HCT116 (cell line): ENCODE measurements around the gene AFAP1. TPM values are rescaled to one million over a fixed set of nuclear protein-coding genes. Genes with fewer than 3 reads are reported as not detected.

ENCODE experiments used
- ATAC-seq: fragments of 200-7000 bp; cut with Tn5 transposase; 2 replicates; pipeline ENCODE4 v1.9.1; 2020; ENCODE audit warnings: mild to moderate bottlenecking, moderate library complexity
- BruUV-seq: library from RNA; stranded (reverse); fragments of 400-500 nt; replicated peaks from 2 replicates; lab custom pipeline; 2021; lab: Mats Ljungman, UMichigan
- CTCF ChIA-PET: fragments of 300-600 bp; sonication (Branson Sonifier 250); formaldehyde crosslinking; loops from one replicate; lab custom pipeline; 2021; ENCODE audit warnings: antibody characterized with exemption; lab: Charles Lee
- POLR2A ChIA-PET: fragments of 300-600, 350-600 bp; sonication (Branson Sonifier 250); formaldehyde crosslinking; loops from one replicate; lab custom pipeline; 2021; ENCODE audit warnings: antibody characterized with exemption; lab: Charles Lee
- RAD21 ChIA-PET, 2 experiments: fragments of 300-600 bp; sonication (Branson Sonifier 250); formaldehyde crosslinking; loops; one replicate each; lab custom pipeline; 2023; ENCODE audit warnings: low total read pairs in 2 of 2; ENCODE audit not compliant: uncharacterized antibody in 2 of 2, unreplicated experiment in 2 of 2, low non-redundant PET in 1 of 2; lab: Charles Lee
- DNase-seq: peaks from one replicate; pipeline ENCODE4 v3.0.0-alpha.2; 2010; ENCODE audit warnings: low read depth, low spot score
- H2AFZ ChIP-seq: fragments of 200-600 bp; shearing (Covaris generic), sonication (generic); 2 replicates; pipeline ENCODE4 v1.6.1; 2017; ENCODE audit warnings: low read depth, mixed run types, mixed read lengths, antibody characterized with exemption, low read length; ENCODE audit not compliant: poor library complexity, severe bottlenecking
- H3K27ac ChIP-seq: 2 replicates; pipeline ENCODE4 v1.5.1; 2012; ENCODE audit warnings: low read depth, low read length
- H3K27me3 ChIP-seq: fragments of 200-600 bp; sonication (generic); 2 replicates; pipeline ENCODE4 v1.6.1; 2016; ENCODE audit warnings: mixed run types, low read length, mixed read lengths; ENCODE audit not compliant: insufficient read depth
- H3K36me3 ChIP-seq, 2 experiments: fragments of 200-500 bp in 1 of 2; fragments of 200-600 bp in 1 of 2; sonication (Bioruptor generic) in 1 of 2; sonication (generic) in 1 of 2; 2 replicates each; pipeline versions ENCODE4 v1.5.1 to v1.6.1; 2014 to 2016; ENCODE audit warnings: low read length in 2 of 2, inconsistent platforms in 1 of 2, mixed read lengths in 1 of 2, mixed run types in 1 of 2; ENCODE audit not compliant: insufficient read depth in 2 of 2, control insufficient read depth in 1 of 2
- H3K4me1 ChIP-seq, 2 experiments: fragments of 200-600 bp in 1 of 2; sonication (generic) in 1 of 2; 2 replicates each; pipeline versions ENCODE4 v1.5.1 to v1.6.1; 2012 to 2017; ENCODE audit warnings: low read length in 2 of 2, inconsistent platforms in 1 of 2, mild to moderate bottlenecking in 1 of 2, mixed read lengths in 1 of 2, mixed run types in 1 of 2, moderate library complexity in 1 of 2; ENCODE audit not compliant: insufficient read depth in 2 of 2, control insufficient read depth in 1 of 2
- H3K4me2 ChIP-seq: fragments of 200-600 bp; sonication (generic); 2 replicates; pipeline ENCODE4 v1.6.1; 2017; ENCODE audit warnings: mixed run types, low read length, mixed read lengths
- H3K4me3 ChIP-seq, 2 experiments: fragments of 200-600 bp in 1 of 2; sonication (generic) in 1 of 2; replicated peaks in 1 of 2; 2 replicates each; pipeline ENCODE4 v1.5.1; 2011 to 2016; ENCODE audit warnings: low read length in 2 of 2, control low read depth in 1 of 2, low read depth in 1 of 2, mild to moderate bottlenecking in 1 of 2, mixed read lengths in 1 of 2, mixed run types in 1 of 2
- H3K79me2 ChIP-seq: fragments of 200-600 bp; sonication (generic); 2 replicates; pipeline ENCODE4 v1.6.1; 2017; ENCODE audit warnings: mild to moderate bottlenecking, mixed run types, low read length, moderate library complexity, mixed read lengths; ENCODE audit not compliant: insufficient read depth
- H3K9ac ChIP-seq: fragments of 200-600 bp; sonication (generic); 2 replicates; pipeline ENCODE4 v1.6.1; 2016; ENCODE audit warnings: low read length, mixed read lengths
- H3K9me2 ChIP-seq: fragments of 200-600 bp; sonication (generic), shearing (Covaris generic); 2 replicates; pipeline ENCODE4 v1.6.1; 2017; ENCODE audit warnings: mixed run types, mild to moderate bottlenecking, moderate library complexity; ENCODE audit not compliant: insufficient read depth
- H3K9me3 ChIP-seq, 2 experiments: fragments of 200-500 bp in 1 of 2; fragments of 200-600 bp in 1 of 2; sonication (Bioruptor generic) in 1 of 2; sonication (generic) in 1 of 2; 2 replicates each; pipeline ENCODE4 v1.6.1; 2014 to 2017; ENCODE audit warnings: low read length in 2 of 2, mixed read lengths in 2 of 2, inconsistent platforms in 1 of 2, low read depth in 1 of 2, mild to moderate bottlenecking in 1 of 2, mixed run types in 1 of 2, moderate library complexity in 1 of 2; ENCODE audit not compliant: control insufficient read depth in 1 of 2, insufficient read depth in 1 of 2
- H4K20me1 ChIP-seq: fragments of 200-600 bp; sonication (generic), shearing (Covaris generic); 2 replicates; pipeline ENCODE4 v1.6.1; 2017; ENCODE audit warnings: mixed run types, mild to moderate bottlenecking, moderate library complexity; ENCODE audit not compliant: insufficient read depth
- CEBPB ChIP-seq: IDR thresholded peaks from 2 replicates; pipeline ENCODE4 v1.6.1; 2012; ENCODE audit warnings: low read depth
- ELF1 ChIP-seq: IDR thresholded peaks from 2 replicates; pipeline ENCODE4 v1.6.1; 2012; ENCODE audit warnings: low read depth, borderline replicate concordance
- FOSL1 ChIP-seq: IDR thresholded peaks from 2 replicates; pipeline ENCODE4 v1.6.1; 2012; ENCODE audit warnings: low read depth
- JUND ChIP-seq: IDR thresholded peaks from 2 replicates; pipeline ENCODE4 v1.6.1; 2012
- POLR2A ChIP-seq: IDR thresholded peaks from 2 replicates; pipeline ENCODE4 v1.7.0; 2011; ENCODE audit warnings: borderline replicate concordance; ENCODE audit not compliant: insufficient read depth, insufficient read length; ENCODE audit errors: extremely low read depth
- RAD21 ChIP-seq: IDR thresholded peaks from 2 replicates; pipeline ENCODE4 v1.6.1; 2012; ENCODE audit warnings: low read depth, mild to moderate bottlenecking
- SIN3A ChIP-seq: IDR thresholded peaks from 2 replicates; pipeline ENCODE4 v1.6.1; 2012; ENCODE audit warnings: low read depth
- SP1 ChIP-seq: IDR thresholded peaks from 2 replicates; pipeline ENCODE4 v1.6.1; 2012; ENCODE audit warnings: low read depth
- SRF ChIP-seq: IDR thresholded peaks from 2 replicates; pipeline ENCODE4 v1.6.1; 2012; ENCODE audit warnings: low read depth
- ZNF274 ChIP-seq: fragments of 200-500 bp; sonication (Bioruptor generic); IDR thresholded peaks from 2 replicates; pipeline ENCODE4 v1.6.1; 2014; ENCODE audit warnings: mild to moderate bottlenecking, low read depth, low read length, inconsistent platforms
- intact Hi-C: fragments of 100-400 bp; cut with micrococcal nuclease; formaldehyde crosslinking; loops from 2 replicates; pipeline ENCODE4 v1.10.0; 2022
- total RNA-seq: library from RNA; stranded (reverse); gene quantifications from one replicate; pipeline ENCODE4 v1.2.1, GENCODE V29; 2021; ENCODE audit not compliant: unreplicated experiment
- TF ChIP-seq, protein P1 (sequence below), 3 experiments: fragments of 200-600 bp in 1 of 3; sonication (generic) in 1 of 3; IDR thresholded peaks in 2 of 3; conservative IDR thresholded peaks in 1 of 3; 2 replicates each; pipeline ENCODE4 v1.5.1; 2012 to 2017; ENCODE audit warnings: low read depth in 2 of 3, low read length in 2 of 3, antibody characterized with exemption in 1 of 3, borderline replicate concordance in 1 of 3, control low read depth in 1 of 3, mild to moderate bottlenecking in 1 of 3, mixed read lengths in 1 of 3, mixed run types in 1 of 3, moderate library complexity in 1 of 3; ENCODE audit not compliant: insufficient read depth in 1 of 3
- TF ChIP-seq, protein P2 (sequence below): IDR thresholded peaks from 2 replicates; pipeline ENCODE4 v1.6.1; 2012
- TF ChIP-seq, protein P3 (sequence below): IDR thresholded peaks from 2 replicates; pipeline ENCODE4 v1.6.1; 2011; ENCODE audit warnings: mild to moderate bottlenecking, low read length, moderate library complexity; ENCODE audit not compliant: insufficient replicate concordance; ENCODE audit errors: extremely low read depth

Gene AFAP1
- total RNA-seq, 1 experiment from 2014 or later, result 19.4 TPM

DNA sequence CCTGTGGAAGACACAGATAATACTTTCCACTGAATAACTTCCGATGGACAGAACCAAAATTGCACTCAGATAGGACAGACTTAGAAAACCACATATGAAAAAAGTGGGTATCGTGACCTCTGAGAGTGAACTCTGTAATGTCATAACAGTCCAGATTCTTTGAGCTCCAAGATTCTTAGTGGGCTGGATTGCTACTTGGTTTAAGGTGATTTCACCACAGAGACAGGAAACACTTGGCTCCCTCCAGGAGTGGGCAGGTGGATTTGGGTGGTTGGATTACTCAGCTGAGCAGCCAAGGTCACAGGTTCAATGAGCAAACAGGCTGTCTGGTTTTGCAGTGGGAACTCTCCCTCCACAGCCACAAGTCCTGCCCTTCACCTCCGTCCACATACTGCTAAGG is 126.0 kb downstream of the AFAP1 start:
- H3K27ac ChIP-seq, result no peak overlapping the region
- H3K79me2 ChIP-seq, result no peaks in the 10 kb centered on the region
- TF ChIP-seq FOSL1 (no peak), CEBPB (no peak), POLR2A (no peak), JUND (no peak), ZNF274 (no peak), RAD21 (no peak), SRF (no peak), SIN3A (no peak), ELF1 (no peak), SP1 (no peak)
- TF ChIP-seq, protein P1, sequence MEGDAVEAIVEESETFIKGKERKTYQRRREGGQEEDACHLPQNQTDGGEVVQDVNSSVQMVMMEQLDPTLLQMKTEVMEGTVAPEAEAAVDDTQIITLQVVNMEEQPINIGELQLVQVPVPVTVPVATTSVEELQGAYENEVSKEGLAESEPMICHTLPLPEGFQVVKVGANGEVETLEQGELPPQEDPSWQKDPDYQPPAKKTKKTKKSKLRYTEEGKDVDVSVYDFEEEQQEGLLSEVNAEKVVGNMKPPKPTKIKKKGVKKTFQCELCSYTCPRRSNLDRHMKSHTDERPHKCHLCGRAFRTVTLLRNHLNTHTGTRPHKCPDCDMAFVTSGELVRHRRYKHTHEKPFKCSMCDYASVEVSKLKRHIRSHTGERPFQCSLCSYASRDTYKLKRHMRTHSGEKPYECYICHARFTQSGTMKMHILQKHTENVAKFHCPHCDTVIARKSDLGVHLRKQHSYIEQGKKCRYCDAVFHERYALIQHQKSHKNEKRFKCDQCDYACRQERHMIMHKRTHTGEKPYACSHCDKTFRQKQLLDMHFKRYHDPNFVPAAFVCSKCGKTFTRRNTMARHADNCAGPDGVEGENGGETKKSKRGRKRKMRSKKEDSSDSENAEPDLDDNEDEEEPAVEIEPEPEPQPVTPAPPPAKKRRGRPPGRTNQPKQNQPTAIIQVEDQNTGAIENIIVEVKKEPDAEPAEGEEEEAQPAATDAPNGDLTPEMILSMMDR (IDR thresholded peaks at IDR 0.05 in 2 of 3, conservative IDR thresholded peaks at IDR 0.05 in 1 of 3; ENCODE audit: borderline replicate concordance in 1 of 3, insufficient read depth in 1 of 3, low read depth in 2 of 3, low read length in 2 of 3), result no peak
- TF ChIP-seq, protein P2, sequence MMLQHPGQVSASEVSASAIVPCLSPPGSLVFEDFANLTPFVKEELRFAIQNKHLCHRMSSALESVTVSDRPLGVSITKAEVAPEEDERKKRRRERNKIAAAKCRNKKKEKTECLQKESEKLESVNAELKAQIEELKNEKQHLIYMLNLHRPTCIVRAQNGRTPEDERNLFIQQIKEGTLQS, result no peak
- TF ChIP-seq, protein P3, sequence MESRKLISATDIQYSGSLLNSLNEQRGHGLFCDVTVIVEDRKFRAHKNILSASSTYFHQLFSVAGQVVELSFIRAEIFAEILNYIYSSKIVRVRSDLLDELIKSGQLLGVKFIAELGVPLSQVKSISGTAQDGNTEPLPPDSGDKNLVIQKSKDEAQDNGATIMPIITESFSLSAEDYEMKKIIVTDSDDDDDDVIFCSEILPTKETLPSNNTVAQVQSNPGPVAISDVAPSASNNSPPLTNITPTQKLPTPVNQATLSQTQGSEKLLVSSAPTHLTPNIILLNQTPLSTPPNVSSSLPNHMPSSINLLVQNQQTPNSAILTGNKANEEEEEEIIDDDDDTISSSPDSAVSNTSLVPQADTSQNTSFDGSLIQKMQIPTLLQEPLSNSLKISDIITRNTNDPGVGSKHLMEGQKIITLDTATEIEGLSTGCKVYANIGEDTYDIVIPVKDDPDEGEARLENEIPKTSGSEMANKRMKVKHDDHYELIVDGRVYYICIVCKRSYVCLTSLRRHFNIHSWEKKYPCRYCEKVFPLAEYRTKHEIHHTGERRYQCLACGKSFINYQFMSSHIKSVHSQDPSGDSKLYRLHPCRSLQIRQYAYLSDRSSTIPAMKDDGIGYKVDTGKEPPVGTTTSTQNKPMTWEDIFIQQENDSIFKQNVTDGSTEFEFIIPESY, result no peak
- no peak overlapping the region for H3K4me2 ChIP-seq
- intact Hi-C loops, result no loop called here
- no peaks in the 10 kb centered on the region for H3K9me3 ChIP-seq
- H3K4me1 ChIP-seq, result no peaks in the 10 kb centered on the region
- DNase-seq (no peak), ATAC-seq (no peak)
- H3K9me2 ChIP-seq, result no peaks in the 10 kb centered on the region
- H3K36me3 ChIP-seq, result peaks cover 6 to 7% of the 10 kb centered on the region in 2 experiments; a peak in 2 of 4 replicates
- POLR2A ChIA-PET, result interaction anchor here (1.5 kb wide), 1 partner anchor 11 kb away, joined by 3 read pairs; no protein-coding TSS in a partner anchor
- RAD21 ChIA-PET, result no interaction called here
- no peaks in the 10 kb centered on the region for H3K27me3 ChIP-seq
- no TSS peak for BruUV-seq
- no peak overlapping the region for H2AFZ ChIP-seq
- H3K9ac ChIP-seq, result no peak overlapping the region
- H3K4me3 ChIP-seq, result no peak overlapping the region
- H4K20me1 ChIP-seq, result no peaks in the 10 kb centered on the region
- CTCF ChIA-PET, result interaction anchor here (1.2 kb wide), 1 partner anchor 9 kb away, joined by 7 read pairs; no protein-coding TSS in a partner anchor
